GM12801 (cell line): ENCODE measurements around the gene MAD2L2.

Source experiments
- TF ChIP-seq, protein P1 (sequence below): IDR thresholded peaks from one replicate; pipeline ENCODE4 v1.5.1; 2011; ENCODE audit warnings: control low read depth; ENCODE audit not compliant: insufficient read length; ENCODE audit errors: extremely low read depth

Gene MAD2L2

DNA sequence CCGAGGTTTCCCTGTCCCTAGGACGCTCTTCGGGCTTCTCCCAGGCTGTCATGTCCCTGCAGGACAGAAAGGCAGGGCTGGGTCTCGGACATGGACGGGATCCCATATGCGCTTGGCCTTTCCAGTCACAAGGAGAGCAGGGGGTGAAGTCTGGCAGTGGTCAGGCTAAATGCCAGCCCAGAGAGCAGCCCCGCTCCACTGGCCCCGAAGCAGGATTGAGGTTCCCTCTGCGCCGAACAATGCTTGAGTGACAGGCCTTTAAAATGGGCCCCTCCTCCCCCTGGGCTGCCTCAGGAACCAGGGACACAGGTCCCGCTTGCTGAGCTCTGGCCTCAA lies 23.2 kb upstream of the MAD2L2 start:
- TF ChIP-seq, protein P1, sequence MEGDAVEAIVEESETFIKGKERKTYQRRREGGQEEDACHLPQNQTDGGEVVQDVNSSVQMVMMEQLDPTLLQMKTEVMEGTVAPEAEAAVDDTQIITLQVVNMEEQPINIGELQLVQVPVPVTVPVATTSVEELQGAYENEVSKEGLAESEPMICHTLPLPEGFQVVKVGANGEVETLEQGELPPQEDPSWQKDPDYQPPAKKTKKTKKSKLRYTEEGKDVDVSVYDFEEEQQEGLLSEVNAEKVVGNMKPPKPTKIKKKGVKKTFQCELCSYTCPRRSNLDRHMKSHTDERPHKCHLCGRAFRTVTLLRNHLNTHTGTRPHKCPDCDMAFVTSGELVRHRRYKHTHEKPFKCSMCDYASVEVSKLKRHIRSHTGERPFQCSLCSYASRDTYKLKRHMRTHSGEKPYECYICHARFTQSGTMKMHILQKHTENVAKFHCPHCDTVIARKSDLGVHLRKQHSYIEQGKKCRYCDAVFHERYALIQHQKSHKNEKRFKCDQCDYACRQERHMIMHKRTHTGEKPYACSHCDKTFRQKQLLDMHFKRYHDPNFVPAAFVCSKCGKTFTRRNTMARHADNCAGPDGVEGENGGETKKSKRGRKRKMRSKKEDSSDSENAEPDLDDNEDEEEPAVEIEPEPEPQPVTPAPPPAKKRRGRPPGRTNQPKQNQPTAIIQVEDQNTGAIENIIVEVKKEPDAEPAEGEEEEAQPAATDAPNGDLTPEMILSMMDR = no peak

DNA sequence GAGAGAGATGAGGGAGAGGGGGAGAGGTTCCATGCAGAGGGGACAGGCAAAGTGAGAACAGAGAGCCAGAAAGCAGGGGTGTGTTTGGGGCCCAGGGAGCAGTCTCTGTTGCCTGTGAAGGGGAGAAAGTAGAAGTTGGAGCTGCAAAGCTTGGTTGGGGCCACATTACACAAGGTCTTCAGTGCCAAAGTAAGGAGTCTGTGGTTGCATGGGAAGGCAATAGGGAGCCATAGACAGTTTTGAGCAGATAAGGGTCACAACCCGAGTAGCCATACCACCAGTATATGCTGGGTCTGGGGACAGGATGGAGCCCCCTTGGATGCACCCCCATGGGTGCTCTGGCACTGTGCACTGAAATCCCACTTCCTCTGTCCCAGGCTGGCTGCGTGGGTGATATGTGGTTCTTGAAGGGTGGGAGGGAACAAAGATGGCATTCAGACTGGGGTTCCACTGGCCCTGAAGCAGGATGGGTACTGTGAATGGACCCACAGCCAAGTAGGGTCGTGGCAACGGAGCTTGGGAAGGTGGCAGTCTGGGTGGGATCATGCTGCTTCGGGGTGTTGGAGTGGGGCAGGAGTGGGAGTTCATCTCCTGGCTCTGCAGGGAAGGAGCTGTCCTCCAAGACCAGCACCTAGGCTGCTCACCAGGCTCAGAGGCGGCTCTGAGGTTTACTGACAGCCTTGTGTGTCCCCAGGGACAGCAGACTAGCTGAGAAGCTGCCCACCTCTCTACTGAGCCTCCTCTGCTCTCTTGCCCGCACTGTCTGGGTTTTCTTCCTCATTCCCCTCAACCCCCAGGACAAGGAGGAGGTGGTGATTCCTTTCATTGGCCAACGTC lies 22.6 kb upstream of the MAD2L2 start:
- TF ChIP-seq, protein P1 = no peak

DNA sequence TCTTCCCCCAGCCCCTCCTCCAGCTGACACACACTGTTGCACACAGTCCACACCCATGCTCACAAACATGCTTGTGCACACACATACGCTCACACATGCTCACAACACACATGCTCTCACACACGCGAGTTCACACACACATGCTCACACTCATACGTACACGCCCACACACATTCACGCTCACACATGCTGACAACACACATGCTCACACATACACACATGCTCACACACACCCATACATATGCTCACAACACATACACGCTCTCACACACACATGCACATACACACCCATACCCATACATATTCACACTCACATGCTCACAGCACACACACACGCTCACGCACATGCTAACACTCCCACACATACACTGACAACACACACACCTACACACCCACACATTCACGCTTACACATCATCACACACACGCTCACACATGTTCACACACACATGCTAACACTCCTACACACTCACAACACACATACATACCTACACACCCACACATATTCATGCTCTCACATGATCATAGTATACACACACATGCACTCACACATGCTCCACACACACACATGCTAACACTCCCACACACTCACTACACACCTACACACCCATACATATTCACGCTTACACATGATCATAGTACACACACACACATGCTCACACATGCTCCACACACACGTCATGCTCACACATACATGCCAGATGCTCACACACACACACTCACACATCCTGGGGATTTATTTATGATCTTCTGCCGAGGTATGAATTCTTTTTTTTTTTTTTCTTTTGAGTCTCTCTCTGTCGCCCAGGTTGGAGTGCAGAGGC lies 21.2 kb upstream of the MAD2L2 start:
- TF ChIP-seq, protein P1 = no peak

DNA sequence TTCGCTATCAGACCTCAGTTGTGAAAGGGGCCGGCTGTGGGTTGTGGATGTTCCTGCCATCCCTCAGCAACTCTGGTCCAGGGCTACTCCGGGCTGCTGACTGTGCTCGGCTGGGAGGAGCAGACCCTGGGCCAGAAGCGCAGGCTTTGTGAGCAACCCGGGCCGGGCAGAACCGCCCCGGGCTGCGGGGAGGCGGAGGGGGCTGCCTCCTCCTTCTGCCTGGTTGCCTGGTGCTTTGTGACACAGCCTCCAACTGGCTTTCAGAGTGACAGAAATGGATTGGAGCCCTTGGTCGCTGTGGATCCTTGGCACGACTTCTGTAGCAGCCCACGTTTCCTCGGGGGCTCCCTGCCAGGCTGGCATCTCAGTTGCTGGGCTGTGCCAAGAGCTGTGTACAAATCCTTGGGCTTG lies 20.6 kb upstream of the MAD2L2 start:
- TF ChIP-seq, protein P1 = no peak

DNA sequence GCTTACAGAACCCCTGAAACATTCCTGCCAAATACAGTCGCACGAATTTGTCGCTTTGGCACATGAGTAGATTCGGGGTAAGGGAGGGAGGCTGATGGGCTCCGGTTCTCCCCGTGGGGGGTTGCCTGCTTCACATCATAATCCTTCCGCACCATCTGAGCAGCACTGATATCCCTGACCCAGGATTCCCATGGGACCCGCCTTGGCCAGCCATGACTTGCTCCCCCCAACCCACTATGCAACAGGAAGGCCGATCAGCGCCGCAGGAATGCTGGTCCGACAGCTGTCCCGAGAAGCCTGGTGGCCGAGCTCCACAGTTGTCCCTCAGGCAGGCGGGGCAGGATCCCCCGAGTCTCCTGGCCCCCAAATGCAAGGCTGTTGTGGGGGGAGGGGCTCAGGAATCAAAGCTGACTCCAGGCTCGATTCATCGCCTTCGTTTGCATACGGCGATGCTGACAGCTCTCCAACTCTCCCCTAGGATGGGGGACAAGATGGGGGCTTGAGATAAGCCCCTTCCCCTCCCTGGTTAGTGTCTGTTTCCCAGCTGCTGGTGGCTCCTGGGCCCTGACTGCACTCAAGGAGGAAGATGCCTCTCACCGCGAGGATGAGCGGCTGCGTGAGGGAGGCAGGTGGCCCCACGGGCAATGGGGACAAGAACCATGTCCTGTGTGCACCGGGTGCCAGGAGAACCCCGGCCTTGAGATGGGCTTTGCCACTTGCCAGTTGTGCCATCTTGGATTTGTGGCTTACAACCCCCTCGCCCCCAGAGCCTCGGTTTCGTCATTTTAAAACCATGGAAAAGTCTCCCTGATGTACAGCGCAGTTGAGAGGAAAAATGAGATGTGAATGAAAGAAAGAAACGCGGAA lies 19.9 kb upstream of the MAD2L2 start:
- TF ChIP-seq, protein P1 = no peak

DNA sequence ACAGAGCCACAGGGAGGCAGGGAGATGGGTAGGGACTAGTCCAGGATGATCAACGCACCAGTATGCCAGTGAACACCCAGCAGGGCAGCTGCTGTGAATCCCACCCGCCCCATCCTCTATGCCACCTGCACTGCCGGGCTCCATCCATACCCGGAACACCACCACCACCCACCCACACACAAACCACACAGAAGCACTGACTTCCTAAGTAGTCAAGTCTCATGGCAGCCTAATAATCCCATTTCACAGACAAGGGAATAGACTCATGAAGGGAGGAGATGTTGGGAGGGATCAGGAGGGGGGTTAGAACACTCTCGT lies 16.9 kb upstream of the MAD2L2 start:
- TF ChIP-seq, protein P1 = no peak
